A673 (cell line): ENCODE results near the gene FAM72D. TPM values are rescaled to one million over a fixed set of nuclear protein-coding genes. Genes with fewer than 3 reads are reported as not detected.
"Not testable (repeated sequence)": the region's sequence is repeated elsewhere in the genome, so short reads cannot be mapped to it uniquely, and the experiment has no call there.

Source experiments
- BruUV-seq: library from RNA; stranded (reverse); fragments of 400-500 nt; replicated peaks from 2 replicates; lab custom pipeline; 2021; lab: Mats Ljungman, UMichigan
- CTCF ChIA-PET: fragments of 300-600 bp; sonication (Branson Sonifier 250); formaldehyde crosslinking; loops from one replicate; lab custom pipeline; 2022; ENCODE audit warnings: antibody characterized with exemption; lab: Charles Lee
- POLR2A ChIA-PET: fragments of 300-600 bp; sonication (Branson Sonifier 250); formaldehyde crosslinking; loops from one replicate; lab custom pipeline; 2022; ENCODE audit warnings: antibody characterized with exemption; ENCODE audit not compliant: low non-redundant PET; lab: Charles Lee
- DNase-seq: peaks from one replicate; pipeline ENCODE4 v3.0.0-alpha.2; 2015; ENCODE audit warnings: low spot score
- H3K27ac ChIP-seq: fragments of 200-600 bp; sonication (generic); 2 replicates; pipeline ENCODE4 v1.5.1; 2016; ENCODE audit warnings: mixed run types, low read depth, mild to moderate bottlenecking, mixed read lengths, antibody characterized with exemption, low read length; ENCODE audit not compliant: poor library complexity, severe bottlenecking
- H3K27me3 ChIP-seq: fragments of 200-600 bp; sonication (generic); replicated peaks from 2 replicates; pipeline ENCODE4 v1.6.1; 2017; ENCODE audit warnings: mixed run types, low read depth, mild to moderate bottlenecking, mixed read lengths, antibody characterized with exemption, low read length; ENCODE audit not compliant: insufficient read depth, poor library complexity
- H3K36me3 ChIP-seq: fragments of 200-600 bp; sonication (generic); 2 replicates; pipeline ENCODE4 v1.6.1; 2016; ENCODE audit warnings: mixed run types, mild to moderate bottlenecking, mixed read lengths, antibody characterized with exemption, low read length; ENCODE audit not compliant: insufficient read depth, poor library complexity, severe bottlenecking
- H3K4me1 ChIP-seq: fragments of 200-600 bp; sonication (generic); 2 replicates; pipeline ENCODE4 v1.6.1; 2017; ENCODE audit warnings: mixed run types, mild to moderate bottlenecking, mixed read lengths, antibody characterized with exemption, low read length; ENCODE audit not compliant: insufficient read depth, poor library complexity, severe bottlenecking
- H3K4me3 ChIP-seq: fragments of 200-600 bp; sonication (generic); 2 replicates; pipeline ENCODE4 v1.5.1; 2016; ENCODE audit warnings: low read depth, mixed run types, mild to moderate bottlenecking, mixed read lengths, low read length; ENCODE audit not compliant: poor library complexity, severe bottlenecking
- H3K9me3 ChIP-seq: fragments of 200-600 bp; sonication (generic); 2 replicates; pipeline ENCODE4 v1.6.1; 2016; ENCODE audit warnings: mixed run types, low read depth, mild to moderate bottlenecking, mixed read lengths, antibody characterized with exemption, low read length; ENCODE audit not compliant: poor library complexity, severe bottlenecking
- intact Hi-C: fragments of 100-400 bp; cut with micrococcal nuclease; formaldehyde crosslinking; loops from one replicate; pipeline ENCODE4 v1.10.0; 2022; ENCODE audit not compliant: unreplicated experiment
- total RNA-seq: library from RNA; stranded (reverse); gene quantifications from 2 replicates; pipeline ENCODE4 v1.2.3, GENCODE V29; 2021

The FAM72D gene
- total RNA-seq, 1 experiment from 2014 or later = 8.6 TPM

DNA sequence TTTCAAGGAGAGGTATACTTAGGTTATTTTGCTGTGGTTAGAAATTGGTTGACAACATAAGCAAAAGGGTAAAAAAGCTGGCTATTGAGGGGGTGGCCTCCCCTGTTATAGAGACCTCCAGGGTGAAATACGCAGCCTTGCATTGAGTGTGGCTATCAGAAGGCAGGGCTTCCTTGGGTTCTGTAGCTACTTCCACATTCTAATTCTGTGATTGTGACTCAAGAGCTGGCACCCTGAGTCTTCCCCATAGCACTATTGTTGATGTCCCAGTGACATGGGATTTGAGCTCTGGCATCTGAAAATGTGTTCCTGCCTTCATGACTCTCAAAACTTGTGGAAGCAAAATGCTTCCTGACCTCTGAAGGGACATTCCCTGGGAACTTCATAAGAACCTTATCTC lies 38.7 kb downstream of the FAM72D start:
- H3K27ac ChIP-seq, H3K9me3 ChIP-seq, H3K4me1 ChIP-seq, CTCF ChIA-PET, H3K36me3 ChIP-seq, DNase-seq, BruUV-seq, POLR2A ChIA-PET, intact Hi-C loops, H3K27me3 ChIP-seq, H3K4me3 ChIP-seq: not testable (repeated sequence)

- H3K9me3 ChIP-seq, H3K36me3 ChIP-seq, POLR2A ChIA-PET, intact Hi-C loops, CTCF ChIA-PET, H3K4me1 ChIP-seq, DNase-seq, H3K27ac ChIP-seq, BruUV-seq, H3K27me3 ChIP-seq, H3K4me3 ChIP-seq: not testable (repeated sequence)
These were observed 44.8 kb downstream of the FAM72D start for GRCh38 chr1:145140549-145140948.

- H3K4me3 ChIP-seq, H3K36me3 ChIP-seq, H3K9me3 ChIP-seq, H3K27me3 ChIP-seq, DNase-seq, CTCF ChIA-PET, intact Hi-C loops, H3K4me1 ChIP-seq, H3K27ac ChIP-seq, POLR2A ChIA-PET, BruUV-seq: not testable (repeated sequence)
These were observed 48.6 kb downstream of the FAM72D start for GRCh38 chr1:145144264-145144913.

DNA sequence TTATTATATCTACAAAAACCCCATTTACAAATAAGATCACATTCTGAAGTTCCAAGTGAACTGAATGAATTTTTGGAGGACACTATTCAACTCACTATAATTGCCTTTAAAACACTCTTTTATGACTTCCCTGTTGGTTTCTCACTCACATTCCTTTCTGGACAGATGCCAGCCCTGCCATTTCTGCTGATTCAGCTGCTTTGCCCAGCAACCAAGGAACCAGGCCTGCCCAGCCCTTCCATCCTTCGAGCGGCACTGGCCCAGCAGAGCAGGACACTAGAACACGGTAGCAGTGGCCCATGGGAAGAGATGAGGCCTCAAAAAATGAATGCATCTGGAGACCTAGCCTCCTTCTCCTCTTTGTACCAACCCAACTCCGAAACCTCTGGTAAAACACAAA lies 50.5 kb downstream of the FAM72D start:
- H3K36me3 ChIP-seq, POLR2A ChIA-PET, H3K4me3 ChIP-seq, CTCF ChIA-PET, H3K9me3 ChIP-seq, H3K27ac ChIP-seq, DNase-seq, H3K4me1 ChIP-seq, H3K27me3 ChIP-seq, intact Hi-C loops, BruUV-seq: not testable (repeated sequence)

- H3K4me1 ChIP-seq, BruUV-seq, H3K9me3 ChIP-seq, H3K36me3 ChIP-seq, H3K27me3 ChIP-seq, intact Hi-C loops, CTCF ChIA-PET, POLR2A ChIA-PET, DNase-seq, H3K27ac ChIP-seq, H3K4me3 ChIP-seq: not testable (repeated sequence)
These were observed 51.4 kb downstream of the FAM72D start for GRCh38 chr1:145147172-145147571.

GRCh38 chr1:145155421-145155820 lies 59.6 kb downstream of the FAM72D start:
- POLR2A ChIA-PET, CTCF ChIA-PET: not testable (repeated sequence)

GRCh38 chr1:145155873-145156272 lies 60.1 kb downstream of the FAM72D start:
- intact Hi-C loops, DNase-seq, H3K4me1 ChIP-seq, H3K4me3 ChIP-seq, H3K27me3 ChIP-seq, BruUV-seq, H3K27ac ChIP-seq, POLR2A ChIA-PET, H3K9me3 ChIP-seq, CTCF ChIA-PET, H3K36me3 ChIP-seq: not testable (repeated sequence)

More at GRCh38 chr1:145155421-145155820, 59.6 kb downstream of the FAM72D start:
- H3K4me1 ChIP-seq, H3K36me3 ChIP-seq, BruUV-seq, H3K27ac ChIP-seq, H3K27me3 ChIP-seq, H3K9me3 ChIP-seq, intact Hi-C loops, DNase-seq, H3K4me3 ChIP-seq: not testable (repeated sequence)
